ENCODE data around the gene COPS6.

DNA sequence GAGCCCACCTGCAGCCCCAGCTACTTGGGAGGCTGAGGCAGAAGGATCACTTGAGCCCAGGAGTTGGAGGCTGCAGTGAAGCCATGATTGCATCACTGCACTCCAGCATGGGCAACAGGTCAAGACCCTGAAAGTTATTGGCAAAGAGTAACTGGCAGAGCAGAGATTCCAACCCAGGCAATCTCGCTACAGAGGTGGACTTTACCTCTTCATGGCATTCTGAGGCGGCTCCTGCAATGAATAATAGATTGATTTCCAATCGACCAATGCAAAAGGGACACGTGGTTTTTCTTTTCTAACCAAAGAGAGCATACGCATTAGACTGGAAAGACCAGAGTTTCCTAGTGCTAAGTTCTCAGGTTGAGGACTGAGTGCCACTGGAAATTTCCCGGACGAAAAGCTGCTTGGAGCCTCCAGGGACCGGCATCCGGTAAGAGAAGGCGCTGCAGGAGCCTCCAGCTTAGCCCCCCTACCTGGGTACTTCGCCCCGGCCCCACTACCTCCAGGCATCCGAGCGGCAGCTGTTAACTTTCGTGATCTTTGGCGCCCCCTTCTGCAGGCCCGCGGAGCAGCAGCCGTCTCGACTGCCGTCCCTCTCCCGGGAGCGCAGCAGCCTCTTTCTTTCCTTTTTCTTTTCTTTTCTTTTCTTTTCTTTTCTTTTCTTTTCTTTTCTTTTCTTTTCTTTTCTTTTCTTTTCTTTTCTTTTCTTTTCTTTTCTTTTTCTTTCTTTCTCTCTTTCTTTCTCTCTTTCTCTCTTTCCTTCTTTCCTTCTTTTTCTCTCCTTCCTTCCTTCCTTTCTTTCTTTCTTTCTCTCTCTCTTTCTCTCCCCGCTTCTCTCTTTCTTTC, 42.1 kb downstream of the COPS6 start:
- no peak for TF ChIP-seq POLR2A (IDR thresholded peaks at IDR 0.05; ENCODE audit: low read depth, low read length)
- no peak for TF ChIP-seq POLR2AphosphoS5 (IDR thresholded peaks at IDR 0.05; ENCODE audit: low read depth, low read length)
- no peak for TF ChIP-seq PAX5 (IDR thresholded peaks at IDR 0.05; ENCODE audit: insufficient read depth, low read length, severe bottlenecking)
- no peak for TF ChIP-seq TAF1 (IDR thresholded peaks at IDR 0.05; ENCODE audit: low read depth, low read length)
